GM23338 (cell line): ENCODE results near the gene GUCY1A2. TPM values are rescaled to one million over a fixed set of nuclear protein-coding genes. Genes with fewer than 3 reads are reported as not detected.

Experiments used
- ATAC-seq: fragments of 200-7000 bp; cut with Tn5 transposase; 3 replicates; pipeline ENCODE4 v1.9.1; 2020
- DNase-seq: peaks from one replicate; pipeline ENCODE4 v3.0.0-alpha.2; 2015; ENCODE audit warnings: low spot score
- H2AFZ ChIP-seq: fragments of 200-600 bp; sonication (generic); 2 replicates; pipeline ENCODE4 v1.8.0; 2016; ENCODE audit warnings: antibody characterized with exemption, mild to moderate bottlenecking, moderate library complexity
- H3F3A ChIP-seq: fragments of 200-600 bp; sonication (generic); replicated peaks from 2 replicates; pipeline ENCODE4 v1.8.0; 2017; ENCODE audit warnings: antibody characterized with exemption, mixed run types, low read depth
- H3K27ac ChIP-seq: fragments of 200-600 bp; sonication (generic); 2 replicates; pipeline ENCODE4 v1.6.1; 2016; ENCODE audit warnings: low read depth
- H3K27me3 ChIP-seq: fragments of 200-600 bp; sonication (generic); 2 replicates; pipeline ENCODE4 v1.8.0; 2016; ENCODE audit warnings: mild to moderate bottlenecking, mixed run types, moderate library complexity; ENCODE audit not compliant: insufficient read depth
- H3K36me3 ChIP-seq: fragments of 200-600 bp; sonication (generic); 2 replicates; pipeline ENCODE4 v1.8.0; 2016; ENCODE audit warnings: mild to moderate bottlenecking; ENCODE audit not compliant: insufficient read depth
- H3K4me1 ChIP-seq: fragments of 200-600 bp; sonication (generic); 2 replicates; pipeline ENCODE4 v1.8.0; 2016; ENCODE audit warnings: mild to moderate bottlenecking, moderate library complexity; ENCODE audit not compliant: insufficient read depth
- H3K4me2 ChIP-seq: fragments of 200-600 bp; sonication (generic); 2 replicates; pipeline ENCODE4 v1.7.1; 2017; ENCODE audit warnings: mixed run types
- H3K4me3 ChIP-seq: fragments of 200-600 bp; sonication (generic); 2 replicates; pipeline ENCODE4 v1.6.1; 2016; ENCODE audit warnings: mixed run types
- H3K79me2 ChIP-seq: fragments of 200-600 bp; sonication (generic); replicated peaks from 2 replicates; pipeline ENCODE4 v1.8.0; 2017; ENCODE audit warnings: mild to moderate bottlenecking; ENCODE audit not compliant: insufficient read depth
- H3K9me2 ChIP-seq: fragments of 200-600 bp; sonication (generic); 2 replicates; pipeline ENCODE4 v1.8.0; 2017; ENCODE audit not compliant: insufficient read depth
- H4K20me1 ChIP-seq: fragments of 200-600 bp; sonication (generic); replicated peaks from 2 replicates; pipeline ENCODE4 v1.8.0; 2017; ENCODE audit warnings: mild to moderate bottlenecking; ENCODE audit not compliant: insufficient read depth
- H3K27ac Mint-ChIP-seq: 2 replicates; pipeline ENCODE4 v1.8.0; 2020; ENCODE audit warnings: inconsistent platforms, mild to moderate bottlenecking, moderate library complexity, mixed read lengths
- H3K27me3 Mint-ChIP-seq: 3 replicates; pipeline ENCODE4 v1.8.0; 2022; ENCODE audit warnings: low read depth, mild to moderate bottlenecking, moderate library complexity, mixed read lengths, inconsistent platforms; ENCODE audit not compliant: insufficient read depth, poor library complexity
- H3K36me3 Mint-ChIP-seq: 3 replicates; pipeline ENCODE4 v1.8.0; 2021; ENCODE audit warnings: low read depth, mild to moderate bottlenecking, inconsistent platforms, moderate library complexity, mixed read lengths
- H3K4me1 Mint-ChIP-seq: 3 replicates; pipeline ENCODE4 v1.8.0; 2020; ENCODE audit warnings: mild to moderate bottlenecking, inconsistent platforms, mixed read lengths
- H3K4me3 Mint-ChIP-seq: 3 replicates; pipeline ENCODE4 v1.8.0; 2021; ENCODE audit warnings: moderate library complexity, mild to moderate bottlenecking, inconsistent platforms, mixed read lengths
- H3K9me3 Mint-ChIP-seq: 3 replicates; pipeline ENCODE4 v1.8.0; 2020; ENCODE audit warnings: moderate library complexity, mild to moderate bottlenecking, inconsistent platforms, mixed read lengths
- CREB1 ChIP-seq: fragments of 250-450 bp; sonication (Bioruptor Pico); IDR thresholded peaks from 2 replicates; pipeline ENCODE4 v1.5.0; 2020; ENCODE audit warnings: low read depth, mild to moderate bottlenecking, moderate library complexity
- EZH2 ChIP-seq: fragments of 200-600 bp; sonication (generic); IDR thresholded peaks from one replicate; pipeline ENCODE4 v1.8.0; 2017; ENCODE audit warnings: antibody characterized with exemption, mild to moderate bottlenecking, low read depth; ENCODE audit not compliant: unreplicated experiment
- EZH2phosphoT487 ChIP-seq: fragments of 200-600 bp; sonication (generic); IDR thresholded peaks from one replicate; pipeline ENCODE4 v1.8.1; 2018; ENCODE audit warnings: antibody characterized with exemption; ENCODE audit not compliant: unreplicated experiment
- JUNB ChIP-seq: IDR thresholded peaks from one replicate; pipeline ENCODE4 v1.6.1; 2016; ENCODE audit warnings: antibody characterized with exemption; ENCODE audit not compliant: unreplicated experiment
- NANOG ChIP-seq: IDR thresholded peaks from 2 replicates; pipeline ENCODE4 v1.6.1; 2016; ENCODE audit warnings: antibody characterized with exemption, borderline replicate concordance
- POLR2AphosphoS5 ChIP-seq: IDR thresholded peaks from 2 replicates; pipeline ENCODE4 v1.6.1; 2016; ENCODE audit warnings: antibody characterized with exemption, low read depth
- STAT1 ChIP-seq: IDR thresholded peaks from one replicate; pipeline ENCODE4 v1.6.1; 2016; ENCODE audit warnings: antibody characterized with exemption; ENCODE audit not compliant: unreplicated experiment
- ZNF114 ChIP-seq: fragments of 250-450 bp; sonication (Bioruptor Pico); IDR thresholded peaks from 2 replicates; pipeline ENCODE4 v1.5.0; 2020; ENCODE audit warnings: mild to moderate bottlenecking, moderate library complexity
- ZNF331 ChIP-seq: fragments of 250-450 bp; sonication (Bioruptor Pico); IDR thresholded peaks from 2 replicates; pipeline ENCODE4 v1.5.0; 2020; ENCODE audit warnings: low read depth, mild to moderate bottlenecking, moderate library complexity
- polyA plus RNA-seq: library from polyadenylated mRNA; unstranded; fragments of >200 nt; fragmentation: Nextera tagmentation; extraction: Ambion mirVana; gene quantifications from 2 replicates; pipeline ENCODE4 v1.2.1, GENCODE V29; 2016
- total RNA-seq: library from RNA; depleted of rRNA; stranded (reverse); fragments of >200 nt; shearing (Covaris generic); gene quantifications from 2 replicates; pipeline ENCODE4 v1.2.3, GENCODE V29; 2014
- TF ChIP-seq, protein P1 (sequence below): IDR thresholded peaks from 2 replicates; pipeline ENCODE4 v1.6.1; 2016; ENCODE audit warnings: antibody characterized with exemption
- TF ChIP-seq, protein P2 (sequence below), 2 experiments: fragments of 200-600 bp in 1 of 2; sonication (generic) in 1 of 2; conservative IDR thresholded peaks; 2 replicates each; pipeline versions ENCODE4 v1.5.1 to v1.6.1; 2016 to 2017; ENCODE audit warnings: antibody characterized with exemption in 2 of 2, low read depth in 2 of 2, mild to moderate bottlenecking in 2 of 2, moderate library complexity in 1 of 2
- TF ChIP-seq, protein P3 (sequence below): IDR thresholded peaks from one replicate; pipeline ENCODE4 v1.6.1; 2018; ENCODE audit warnings: antibody characterized with exemption; ENCODE audit not compliant: unreplicated experiment

GUCY1A2 gene
- total and polyA plus RNA-seq, 2 experiments from 2014 or later: 0.36 to 1.4 TPM

DNA sequence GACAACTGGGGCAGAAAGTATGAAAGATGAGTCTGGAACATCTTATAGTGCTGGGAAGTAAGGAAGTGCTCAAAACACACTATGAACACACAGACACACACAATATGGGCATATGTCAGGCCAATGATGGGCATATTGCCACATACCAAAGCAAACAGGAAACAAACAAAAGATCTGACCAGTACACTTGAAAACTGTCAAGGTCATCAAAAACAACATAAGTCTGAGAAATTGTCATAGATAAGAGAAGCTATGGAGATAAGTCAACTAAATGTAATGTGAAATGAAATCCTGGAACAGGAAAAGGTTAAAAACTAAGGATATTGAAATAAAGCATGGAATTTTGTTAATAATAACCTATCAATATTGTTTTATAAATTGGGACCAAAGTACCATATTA, 46.4 kb downstream of the GUCY1A2 start:
- H3K36me3 ChIP-seq: no peaks in the 10 kb centered on the region
- H3K27ac ChIP-seq: no peak overlapping the region
- H2AFZ ChIP-seq: no peak overlapping the region
- peaks cover 19% of the 10 kb centered on the region for H3K4me1 ChIP-seq
- Mint-ChIP-seq H3K4me1 (peaks cover 20% of the 10 kb centered on the region), H3K27ac (no peak overlapping the region), H3K9me3 (no peaks in the 10 kb centered on the region), H3K27me3 (no peaks in the 10 kb centered on the region), H3K36me3 (no peaks in the 10 kb centered on the region), H3K4me3 (no peak overlapping the region)
- DNase-seq (no peak), ATAC-seq (no peak)
- H4K20me1 ChIP-seq: no peaks in the 10 kb centered on the region
- TF ChIP-seq, protein P1, sequence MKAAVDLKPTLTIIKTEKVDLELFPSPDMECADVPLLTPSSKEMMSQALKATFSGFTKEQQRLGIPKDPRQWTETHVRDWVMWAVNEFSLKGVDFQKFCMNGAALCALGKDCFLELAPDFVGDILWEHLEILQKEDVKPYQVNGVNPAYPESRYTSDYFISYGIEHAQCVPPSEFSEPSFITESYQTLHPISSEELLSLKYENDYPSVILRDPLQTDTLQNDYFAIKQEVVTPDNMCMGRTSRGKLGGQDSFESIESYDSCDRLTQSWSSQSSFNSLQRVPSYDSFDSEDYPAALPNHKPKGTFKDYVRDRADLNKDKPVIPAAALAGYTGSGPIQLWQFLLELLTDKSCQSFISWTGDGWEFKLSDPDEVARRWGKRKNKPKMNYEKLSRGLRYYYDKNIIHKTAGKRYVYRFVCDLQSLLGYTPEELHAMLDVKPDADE: no peak
- TF ChIP-seq CREB1 (CRISPR knock-in tag) (no peak), JUNB (no peak), NANOG (no peak), ZNF114 (CRISPR knock-in tag) (no peak)
- TF ChIP-seq, protein P2, sequence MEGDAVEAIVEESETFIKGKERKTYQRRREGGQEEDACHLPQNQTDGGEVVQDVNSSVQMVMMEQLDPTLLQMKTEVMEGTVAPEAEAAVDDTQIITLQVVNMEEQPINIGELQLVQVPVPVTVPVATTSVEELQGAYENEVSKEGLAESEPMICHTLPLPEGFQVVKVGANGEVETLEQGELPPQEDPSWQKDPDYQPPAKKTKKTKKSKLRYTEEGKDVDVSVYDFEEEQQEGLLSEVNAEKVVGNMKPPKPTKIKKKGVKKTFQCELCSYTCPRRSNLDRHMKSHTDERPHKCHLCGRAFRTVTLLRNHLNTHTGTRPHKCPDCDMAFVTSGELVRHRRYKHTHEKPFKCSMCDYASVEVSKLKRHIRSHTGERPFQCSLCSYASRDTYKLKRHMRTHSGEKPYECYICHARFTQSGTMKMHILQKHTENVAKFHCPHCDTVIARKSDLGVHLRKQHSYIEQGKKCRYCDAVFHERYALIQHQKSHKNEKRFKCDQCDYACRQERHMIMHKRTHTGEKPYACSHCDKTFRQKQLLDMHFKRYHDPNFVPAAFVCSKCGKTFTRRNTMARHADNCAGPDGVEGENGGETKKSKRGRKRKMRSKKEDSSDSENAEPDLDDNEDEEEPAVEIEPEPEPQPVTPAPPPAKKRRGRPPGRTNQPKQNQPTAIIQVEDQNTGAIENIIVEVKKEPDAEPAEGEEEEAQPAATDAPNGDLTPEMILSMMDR (conservative IDR thresholded peaks at IDR 0.05; ENCODE audit: low read depth in 2 of 2): no peak
- no peaks in the 10 kb centered on the region for H3K79me2 ChIP-seq
- no peak overlapping the region for H3K4me3 ChIP-seq
- no peaks in the 10 kb centered on the region for H3K9me2 ChIP-seq
- H3K4me2 ChIP-seq: no peak overlapping the region
- no peaks in the 10 kb centered on the region for H3F3A ChIP-seq
- H3K27me3 ChIP-seq: no peaks in the 10 kb centered on the region

DNA sequence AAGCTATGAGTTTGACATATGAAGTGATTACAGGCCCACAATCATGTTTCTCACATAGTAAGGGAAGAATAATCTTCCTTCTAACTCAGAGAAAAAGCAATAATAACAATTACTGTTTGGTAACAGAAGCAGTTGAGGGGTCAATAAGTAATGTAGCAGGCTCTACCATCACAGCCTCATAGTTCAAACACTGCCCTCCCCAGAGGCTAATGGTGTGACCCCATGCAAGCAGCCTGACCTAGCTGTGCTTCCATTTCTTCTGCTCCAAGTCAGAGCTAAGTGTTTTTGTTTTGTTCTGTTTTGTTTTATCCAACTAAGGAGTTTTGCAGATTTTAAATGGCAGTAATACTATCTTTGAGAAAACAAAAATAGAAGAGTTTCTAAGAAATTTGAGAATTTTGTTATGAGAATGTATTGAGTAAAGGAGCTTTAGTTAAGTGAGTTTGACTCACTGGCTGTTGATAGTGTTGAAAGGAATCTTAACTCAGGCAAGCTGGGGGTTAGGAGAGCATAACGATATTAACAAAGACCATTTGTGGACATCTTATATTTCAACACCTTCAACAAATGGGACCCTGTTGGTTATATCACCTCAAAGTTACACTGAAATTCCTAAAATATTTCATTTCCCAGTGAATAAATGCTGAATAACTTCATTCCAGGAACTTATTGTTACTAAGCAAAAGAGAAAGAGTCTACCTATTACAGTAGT, 48.5 kb downstream of the GUCY1A2 start:
- H3K27ac Mint-ChIP-seq: peak overlapping the region; percentile 62
- H3K4me1 Mint-ChIP-seq: peaks cover 20% of the 10 kb centered on the region
- DNase-seq (no peak), ATAC-seq (peak; percentile 76)
- Histone ChIP-seq H4K20me1 (no peaks in the 10 kb centered on the region), H3F3A (no peaks in the 10 kb centered on the region), H3K9me2 (no peaks in the 10 kb centered on the region), H3K4me2 (0 out of 2 replicates have a peak overlapping the region, but pooled peaks have one; percentile 1), H3K36me3 (no peaks in the 10 kb centered on the region), H3K79me2 (no peaks in the 10 kb centered on the region), H3K4me3 (no peak overlapping the region), H3K27me3 (no peaks in the 10 kb centered on the region), H2AFZ (no peak overlapping the region), H3K27ac (no peak overlapping the region), H3K4me1 (peaks cover 19% of the 10 kb centered on the region)
- no peaks in the 10 kb centered on the region for H3K36me3 Mint-ChIP-seq
- TF ChIP-seq ZNF114 (CRISPR knock-in tag): no peak
- TF ChIP-seq EZH2phosphoT487: no peak
- no peak for TF ChIP-seq POLR2AphosphoS5
- TF ChIP-seq, protein P1: no peak
- TF ChIP-seq, protein P3, sequence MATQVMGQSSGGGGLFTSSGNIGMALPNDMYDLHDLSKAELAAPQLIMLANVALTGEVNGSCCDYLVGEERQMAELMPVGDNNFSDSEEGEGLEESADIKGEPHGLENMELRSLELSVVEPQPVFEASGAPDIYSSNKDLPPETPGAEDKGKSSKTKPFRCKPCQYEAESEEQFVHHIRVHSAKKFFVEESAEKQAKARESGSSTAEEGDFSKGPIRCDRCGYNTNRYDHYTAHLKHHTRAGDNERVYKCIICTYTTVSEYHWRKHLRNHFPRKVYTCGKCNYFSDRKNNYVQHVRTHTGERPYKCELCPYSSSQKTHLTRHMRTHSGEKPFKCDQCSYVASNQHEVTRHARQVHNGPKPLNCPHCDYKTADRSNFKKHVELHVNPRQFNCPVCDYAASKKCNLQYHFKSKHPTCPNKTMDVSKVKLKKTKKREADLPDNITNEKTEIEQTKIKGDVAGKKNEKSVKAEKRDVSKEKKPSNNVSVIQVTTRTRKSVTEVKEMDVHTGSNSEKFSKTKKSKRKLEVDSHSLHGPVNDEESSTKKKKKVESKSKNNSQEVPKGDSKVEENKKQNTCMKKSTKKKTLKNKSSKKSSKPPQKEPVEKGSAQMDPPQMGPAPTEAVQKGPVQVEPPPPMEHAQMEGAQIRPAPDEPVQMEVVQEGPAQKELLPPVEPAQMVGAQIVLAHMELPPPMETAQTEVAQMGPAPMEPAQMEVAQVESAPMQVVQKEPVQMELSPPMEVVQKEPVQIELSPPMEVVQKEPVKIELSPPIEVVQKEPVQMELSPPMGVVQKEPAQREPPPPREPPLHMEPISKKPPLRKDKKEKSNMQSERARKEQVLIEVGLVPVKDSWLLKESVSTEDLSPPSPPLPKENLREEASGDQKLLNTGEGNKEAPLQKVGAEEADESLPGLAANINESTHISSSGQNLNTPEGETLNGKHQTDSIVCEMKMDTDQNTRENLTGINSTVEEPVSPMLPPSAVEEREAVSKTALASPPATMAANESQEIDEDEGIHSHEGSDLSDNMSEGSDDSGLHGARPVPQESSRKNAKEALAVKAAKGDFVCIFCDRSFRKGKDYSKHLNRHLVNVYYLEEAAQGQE: no peak
- no peak for TF ChIP-seq EZH2
- no peak for TF ChIP-seq STAT1
- TF ChIP-seq, protein P2 (conservative IDR thresholded peaks at IDR 0.05; ENCODE audit: low read depth in 2 of 2): no peak
- no peak for TF ChIP-seq JUNB
- TF ChIP-seq NANOG: no peak
- TF ChIP-seq ZNF331 (CRISPR knock-in tag): no peak
- no peaks in the 10 kb centered on the region for H3K27me3 Mint-ChIP-seq
- H3K4me3 Mint-ChIP-seq: 0 out of 3 replicates have a peak overlapping the region, but pooled peaks have one; percentile 3
- no peaks in the 10 kb centered on the region for H3K9me3 Mint-ChIP-seq
